ENCODE measurements around the gene HIPK1. TPM values are rescaled to one million over a fixed set of nuclear protein-coding genes. Genes with fewer than 3 reads are reported as not detected.

Gene HIPK1
- total RNA-seq, 3 donors from 2014 or later (not counting 1 experiment from before 2014, with no cell fraction given): 238 to 283 (median 261) TPM

GRCh38 chr1:113934006-113934405 is 4.9 kb downstream of the HIPK1 start:
- H3K4me1 Mint-ChIP-seq: peaks cover 77 to 80% of the 10 kb centered on the region in 2 donors
- TF ChIP-seq CTCF (IDR thresholded peaks at IDR 0.05): no peak
- H3K27ac Mint-ChIP-seq: peak overlapping the region; percentile 96 to 99
- H3K27me3 Mint-ChIP-seq (ENCODE audit: low read depth in 2 of 2): no peaks in the 10 kb centered on the region
- Histone ChIP-seq H3K27ac (ENCODE audit: low read length) (peak overlapping the region; percentile 67), H3K36me3 (ENCODE audit: control insufficient read depth, insufficient read depth, low read length) (no peaks in the 10 kb centered on the region), H3K9me3 (ENCODE audit: control insufficient read depth, insufficient read depth, low read length) (no peaks in the 10 kb centered on the region), H3K27me3 (ENCODE audit: control insufficient read depth, insufficient read depth, low read length) (no peaks in the 10 kb centered on the region), H3K4me3 (ENCODE audit: low read length) (no peak overlapping the region), H3K4me1 (ENCODE audit: control insufficient read depth, insufficient read depth, low read length) (peaks cover 53% of the 10 kb centered on the region)
- intact Hi-C loops (cut with micrococcal nuclease): loop anchor here (5.0 kb wide), 1 partner anchor 573 kb away; no protein-coding TSS in a partner anchor
- ATAC-seq (no peak), DNase-seq (no peak)
- no peaks in the 10 kb centered on the region for H3K9me3 Mint-ChIP-seq
- peak overlapping the region; percentile 66 for H3K4me3 Mint-ChIP-seq
- H3K36me3 Mint-ChIP-seq: no peaks in the 10 kb centered on the region

- Histone ChIP-seq H3K36me3 (ENCODE audit: control insufficient read depth, insufficient read depth, low read length) (no peaks in the 10 kb centered on the region), H3K9me3 (ENCODE audit: control insufficient read depth, insufficient read depth, low read length) (no peaks in the 10 kb centered on the region), H3K4me1 (ENCODE audit: control insufficient read depth, insufficient read depth, low read length) (peaks cover 57% of the 10 kb centered on the region), H3K27me3 (ENCODE audit: control insufficient read depth, insufficient read depth, low read length) (no peaks in the 10 kb centered on the region), H3K27ac (ENCODE audit: low read length) (peak overlapping the region; percentile 67), H3K4me3 (ENCODE audit: low read length) (no peak overlapping the region)
- H3K36me3 Mint-ChIP-seq: no peaks in the 10 kb centered on the region
- H3K9me3 Mint-ChIP-seq: no peaks in the 10 kb centered on the region
- TF ChIP-seq CTCF (IDR thresholded peaks at IDR 0.05): no peak
- peak overlapping the region; percentile 66 for H3K4me3 Mint-ChIP-seq
- 43% methylated on average over 5 of the region's 5 CpGs for WGBS (ENCODE audit: insufficient coverage)
- intact Hi-C loops (cut with micrococcal nuclease): loop anchor here (5.0 kb wide), 1 partner anchor 573 kb away; no protein-coding TSS in a partner anchor
- ATAC-seq (no peak), DNase-seq (peak in 1 of 2 donors; percentile 26)
- H3K27ac Mint-ChIP-seq: peak overlapping the region; percentile 96 to 99
- H3K27me3 Mint-ChIP-seq (ENCODE audit: low read depth in 2 of 2): no peaks in the 10 kb centered on the region
- H3K4me1 Mint-ChIP-seq: peaks cover 79 to 86% of the 10 kb centered on the region in 2 donors
These were observed 5.5 kb downstream of the HIPK1 start for GRCh38 chr1:113934511-113935055.

GRCh38 chr1:113935176-113935575 is 6.1 kb downstream of the HIPK1 start:
- no peak for TF ChIP-seq CTCF (IDR thresholded peaks at IDR 0.05)
- Histone ChIP-seq H3K27ac (ENCODE audit: low read length) (peak overlapping the region; percentile 67), H3K4me1 (ENCODE audit: control insufficient read depth, insufficient read depth, low read length) (peaks cover 61% of the 10 kb centered on the region), H3K36me3 (ENCODE audit: control insufficient read depth, insufficient read depth, low read length) (no peaks in the 10 kb centered on the region), H3K4me3 (ENCODE audit: low read length) (no peak overlapping the region), H3K9me3 (ENCODE audit: control insufficient read depth, insufficient read depth, low read length) (no peaks in the 10 kb centered on the region), H3K27me3 (ENCODE audit: control insufficient read depth, insufficient read depth, low read length) (no peaks in the 10 kb centered on the region)
- Mint-ChIP-seq H3K27ac (peak overlapping the region; percentile 79 to 99), H3K4me3 (peak overlapping the region; percentile 78), H3K4me1 (peaks cover 82 to 90% of the 10 kb centered on the region in 2 donors), H3K27me3 (ENCODE audit: low read depth in 2 of 2) (no peaks in the 10 kb centered on the region), H3K9me3 (no peaks in the 10 kb centered on the region), H3K36me3 (no peaks in the 10 kb centered on the region)
- 71% methylated on average over 1 of the region's 1 CpG for WGBS (ENCODE audit: insufficient coverage)
- ATAC-seq (no peak), DNase-seq (no peak)
- intact Hi-C loops (cut with micrococcal nuclease): no loop called here

GRCh38 chr1:113935970-113936369 is 6.8 kb downstream of the HIPK1 start:
- 0% methylated on average over 1 of the region's 1 CpG for WGBS (ENCODE audit: insufficient coverage)
- peaks cover 82 to 90% of the 10 kb centered on the region in 2 donors for H3K4me1 Mint-ChIP-seq
- Histone ChIP-seq H3K9me3 (ENCODE audit: control insufficient read depth, insufficient read depth, low read length) (no peaks in the 10 kb centered on the region), H3K27ac (ENCODE audit: low read length) (peak overlapping the region; percentile 67), H3K4me1 (ENCODE audit: control insufficient read depth, insufficient read depth, low read length) (peaks cover 63% of the 10 kb centered on the region), H3K36me3 (ENCODE audit: control insufficient read depth, insufficient read depth, low read length) (peaks cover 6% of the 10 kb centered on the region), H3K27me3 (ENCODE audit: control insufficient read depth, insufficient read depth, low read length) (no peaks in the 10 kb centered on the region), H3K4me3 (ENCODE audit: low read length) (no peak overlapping the region)
- no peak for TF ChIP-seq CTCF (IDR thresholded peaks at IDR 0.05)
- peak overlapping the region; percentile 79 to 99 for H3K27ac Mint-ChIP-seq
- intact Hi-C loops (cut with micrococcal nuclease): no loop called here
- peak in 1 of 2 donors; percentile 52 for DNase-seq
- peak overlapping the region; percentile 78 for H3K4me3 Mint-ChIP-seq
- H3K9me3 Mint-ChIP-seq: no peaks in the 10 kb centered on the region
- H3K27me3 Mint-ChIP-seq (ENCODE audit: low read depth in 2 of 2): no peaks in the 10 kb centered on the region
- peak; percentile 52 to 79 (median 69) for ATAC-seq
- no peaks in the 10 kb centered on the region for H3K36me3 Mint-ChIP-seq

Measured in natural killer cell (primary cell).